ENCODE results near the gene MYOZ2.
"Not testable (repeated sequence)": the region's sequence is repeated elsewhere in the genome, so short reads cannot be mapped to it uniquely, and the experiment has no call there.

MYOZ2 gene

GRCh38 chr4:119136546-119136945, 914 bp downstream of the MYOZ2 start (continued):
- TF ChIP-seq TSHZ2 (CRISPR knock-in tag; IDR thresholded peaks at IDR 0.05), result no peak
- no peak for TF ChIP-seq ZFP3 (CRISPR knock-in tag; IDR thresholded peaks at IDR 0.05)
- no peak for TF ChIP-seq RARB (CRISPR knock-in tag; IDR thresholded peaks at IDR 0.05)
- no peak for TF ChIP-seq CREB5 (CRISPR knock-in tag; IDR thresholded peaks at IDR 0.05; ENCODE audit: low read depth)
- TF ChIP-seq TOX (CRISPR knock-in tag; IDR thresholded peaks at IDR 0.05; ENCODE audit: borderline replicate concordance), result no peak

GRCh38 chr4:119138046-119138445, 2.4 kb downstream of the MYOZ2 start:
- ATAC-seq, result peak; percentile 73
- TF ChIP-seq ISL1 (CRISPR knock-in tag; IDR thresholded peaks at IDR 0.05) (peak; percentile 70), TSHZ2 (CRISPR knock-in tag; IDR thresholded peaks at IDR 0.05) (no peak)

- ATAC-seq, result no peak
- TF ChIP-seq ZNF8 (CRISPR knock-in tag; IDR thresholded peaks at IDR 0.05), result no peak
- no peak for TF ChIP-seq RARB (CRISPR knock-in tag; IDR thresholded peaks at IDR 0.05)
Measured at GRCh38 chr4:119139311-119139710, 3.7 kb downstream of the MYOZ2 start.

- no peak for TF ChIP-seq ZNF8 (CRISPR knock-in tag; IDR thresholded peaks at IDR 0.05)
- ATAC-seq, result no peak
Measured at GRCh38 chr4:119139822-119140252, 4.2 kb downstream of the MYOZ2 start.

- ATAC-seq, result not testable (repeated sequence)
Measured at GRCh38 chr4:119141283-119141682, 5.7 kb downstream of the MYOZ2 start.

- no peak for ATAC-seq
Measured at GRCh38 chr4:119142833-119143232, 7.2 kb downstream of the MYOZ2 start.

GRCh38 chr4:119143341-119143740, 7.7 kb downstream of the MYOZ2 start:
- ATAC-seq, result not testable (repeated sequence)

More at GRCh38 chr4:119142833-119143232, 7.2 kb downstream of the MYOZ2 start:
- TF ChIP-seq ISL1 (CRISPR knock-in tag; IDR thresholded peaks at IDR 0.05), result no peak
- TF ChIP-seq SNAI2 (CRISPR knock-in tag; IDR thresholded peaks at IDR 0.05), result no peak
- no peak for TF ChIP-seq BACH2 (CRISPR knock-in tag; IDR thresholded peaks at IDR 0.05; ENCODE audit: borderline replicate concordance)
- no peak for TF ChIP-seq TOX (CRISPR knock-in tag; IDR thresholded peaks at IDR 0.05; ENCODE audit: borderline replicate concordance)
- TF ChIP-seq TCF4 (CRISPR knock-in tag; IDR thresholded peaks at IDR 0.05; ENCODE audit: borderline replicate concordance), result no peak
- no peak for TF ChIP-seq ZFP3 (CRISPR knock-in tag; IDR thresholded peaks at IDR 0.05)

GRCh38 chr4:119149110-119149509, 13.5 kb downstream of the MYOZ2 start:
- TF ChIP-seq RARB (CRISPR knock-in tag; IDR thresholded peaks at IDR 0.05) (no peak), SNAI2 (CRISPR knock-in tag; IDR thresholded peaks at IDR 0.05) (no peak), TSHZ2 (CRISPR knock-in tag; IDR thresholded peaks at IDR 0.05) (no peak), ZC3H10 (CRISPR knock-in tag; IDR thresholded peaks at IDR 0.05) (no peak)
- no peak for ATAC-seq

Data from SK-N-SH treated with all-trans-retinoic acid at 6 μM for 48 hours (cell line).